GM12872 (cell line): Measurements from ENCODE around the gene PTPN2.

ENCODE experiments used
- CTCF ChIP-seq: IDR thresholded peaks from 3 replicates; pipeline ENCODE4 v1.5.1; 2011; ENCODE audit warnings: low read depth, mild to moderate bottlenecking, low read length, moderate library complexity; ENCODE audit not compliant: insufficient read depth

The PTPN2 gene

DNA sequence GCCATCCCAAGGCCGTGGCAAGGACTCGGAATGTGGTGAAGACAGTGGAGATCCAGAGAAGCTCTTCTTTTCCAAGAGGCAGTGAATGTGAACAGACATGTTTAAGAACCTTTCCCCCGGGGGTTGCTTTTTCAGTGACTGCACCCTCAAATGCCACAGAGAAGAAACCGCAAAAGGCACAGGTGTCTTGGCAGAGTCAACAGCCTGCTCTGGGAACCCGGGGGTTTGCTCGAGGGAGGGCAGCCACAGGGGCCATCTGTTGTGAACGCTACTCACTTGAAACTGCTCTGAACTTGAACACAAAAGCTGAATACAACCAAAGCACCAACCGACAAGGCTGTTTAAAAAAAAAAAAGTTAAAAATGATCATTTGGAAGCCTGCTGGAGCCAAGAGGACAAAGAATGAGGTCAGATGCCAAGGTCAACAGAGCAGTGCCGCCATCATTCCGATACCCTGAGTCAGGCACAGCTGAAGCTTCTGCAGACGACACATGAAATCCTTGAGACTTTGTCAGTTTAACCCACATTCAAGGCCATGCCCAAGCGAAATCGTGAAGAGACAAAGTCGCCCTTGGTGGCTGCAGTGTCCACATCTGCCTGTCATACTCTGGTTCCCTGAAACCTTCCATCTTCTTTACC is 133.8 kb downstream of the PTPN2 start:
- no peak for TF ChIP-seq CTCF

DNA sequence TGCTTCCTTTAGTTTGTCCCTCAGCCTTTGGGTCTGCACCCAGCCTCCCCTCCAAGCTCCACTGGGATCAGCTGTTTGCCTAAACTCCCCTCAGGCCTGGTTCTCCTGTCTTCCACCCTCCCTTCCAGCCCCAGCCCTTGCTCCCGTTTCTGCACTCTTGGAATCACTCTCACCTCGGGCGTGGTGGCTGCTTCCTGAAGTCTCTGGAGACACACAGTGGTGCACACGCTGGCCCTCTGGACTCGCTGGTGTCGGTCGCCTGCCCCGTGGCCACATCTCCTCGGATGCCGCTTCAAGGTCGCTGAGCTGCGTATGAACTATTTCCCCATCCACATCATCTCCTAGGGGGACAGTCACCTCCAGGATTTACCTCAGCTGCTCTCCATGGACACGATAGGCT is 134.9 kb downstream of the PTPN2 start:
- no peak for TF ChIP-seq CTCF

- TF ChIP-seq CTCF, result no peak
Observed at GRCh38 chr18:12748671-12749070, 135.4 kb downstream of the PTPN2 start.

- no peak for TF ChIP-seq CTCF
Observed at GRCh38 chr18:12747530-12748315, 136.3 kb downstream of the PTPN2 start.

DNA sequence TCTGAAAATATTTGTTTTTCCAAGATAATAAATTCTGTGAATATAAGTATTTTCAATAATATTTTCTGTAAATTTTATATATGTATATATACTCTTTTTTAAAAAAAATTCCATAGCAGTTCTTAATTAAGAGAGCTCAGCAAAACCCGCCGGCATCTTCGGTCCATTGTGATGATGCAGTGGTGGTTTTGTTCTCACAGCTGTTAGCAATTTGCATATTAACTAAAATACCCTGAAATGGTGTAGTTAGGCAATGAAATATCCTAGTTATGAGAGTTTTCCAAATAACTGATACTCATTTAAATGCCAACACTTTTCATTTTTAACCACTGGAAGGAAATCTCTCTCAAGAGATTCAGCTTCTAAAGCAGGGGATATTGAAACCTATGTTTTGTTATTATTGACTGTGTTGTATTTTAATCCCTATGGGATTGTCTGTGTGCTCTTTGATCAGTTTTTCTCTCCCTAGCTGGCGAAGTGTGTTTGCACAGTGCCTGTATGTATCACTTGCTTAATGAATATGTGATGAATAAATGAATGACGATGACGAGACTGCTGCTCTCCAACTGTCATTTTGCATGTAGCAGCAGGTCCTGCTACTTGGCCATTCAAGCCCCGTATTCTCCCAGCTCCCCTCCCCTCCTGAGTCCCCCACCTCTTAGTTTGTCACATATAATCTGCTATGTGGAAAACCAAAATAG is 138.8 kb downstream of the PTPN2 start:
- no peak for TF ChIP-seq CTCF

DNA sequence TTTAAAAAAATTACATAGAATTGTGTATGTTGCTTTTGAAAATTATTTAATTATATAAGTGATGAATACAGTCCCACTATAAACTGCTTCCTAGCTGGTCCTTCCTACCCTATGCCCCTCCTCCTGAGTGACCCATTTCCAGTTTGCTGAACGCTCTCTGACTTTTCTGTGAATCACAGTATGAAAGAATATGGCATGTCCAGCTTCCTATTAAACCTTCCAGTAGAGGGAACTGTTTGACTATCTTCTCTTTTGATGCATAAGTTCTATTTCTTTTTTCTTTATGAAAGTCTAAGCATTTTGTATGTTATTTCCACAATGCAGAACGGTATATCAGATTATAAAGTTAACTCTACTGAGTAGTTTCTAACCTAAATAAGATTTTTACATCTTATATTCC is 139.9 kb downstream of the PTPN2 start:
- TF ChIP-seq CTCF, result peak; percentile 40; the same call in 1 of the 3 replicates

DNA sequence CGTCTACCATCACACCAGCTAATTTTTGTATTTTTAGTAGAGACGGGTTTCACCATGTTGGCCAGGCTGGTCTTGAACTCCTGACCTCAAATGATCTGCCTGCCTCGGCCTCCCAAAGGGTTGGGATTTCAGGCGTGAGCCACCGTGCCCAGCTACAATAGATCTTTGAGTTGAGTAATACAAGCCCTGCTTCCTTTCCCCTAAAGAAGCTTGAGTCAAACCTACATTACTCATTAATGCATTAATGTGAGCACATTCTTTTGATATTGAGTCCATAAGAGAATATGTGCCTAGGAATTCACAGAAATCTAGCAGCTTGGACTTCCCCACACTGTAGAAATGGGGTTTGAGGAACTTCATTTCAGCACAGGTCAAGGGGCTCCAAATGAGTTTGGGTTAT is 141.6 kb downstream of the PTPN2 start:
- TF ChIP-seq CTCF, result no peak
